AG04450 (cell line): ENCODE measurements around the gene SEMA3G. TPM values are rescaled to one million over a fixed set of nuclear protein-coding genes. Genes with fewer than 3 reads are reported as not detected.
A peak's percentile ranks its signal among the peaks of the same experiment; 100 is the strongest.

Experiments used
- CTCF ChIA-PET: fragments of 300-600, 350-600 bp; formaldehyde crosslinking; extraction: SDS; loops from one replicate; lab custom pipeline; 2022; ENCODE audit warnings: antibody characterized with exemption, inconsistent platforms; lab: Charles Lee
- POLR2A ChIA-PET: fragments of 350-600 bp; formaldehyde crosslinking; extraction: SDS; loops from one replicate; lab custom pipeline; 2021; ENCODE audit warnings: antibody characterized with exemption, inconsistent platforms; lab: Yijun Ruan, JAX
- DNase-seq: peaks from one replicate; pipeline ENCODE4 v3.0.0-alpha.2; 2011; ENCODE audit warnings: low read depth, low spot score
- H3K27ac ChIP-seq: one replicate; pipeline ENCODE4 v1.5.1; 2012; ENCODE audit warnings: low read depth, low read length, control low read depth
- H3K27me3 ChIP-seq: one replicate; pipeline ENCODE4 v1.6.0; 2012; ENCODE audit warnings: low read length; ENCODE audit not compliant: control insufficient read depth, insufficient read depth
- H3K4me3 ChIP-seq: 2 replicates; pipeline ENCODE4 v1.5.1; 2011; ENCODE audit warnings: mild to moderate bottlenecking, low read depth, low read length, control low read depth
- H3K9me3 ChIP-seq: 2 replicates; pipeline ENCODE4 v1.5.1; 2012; ENCODE audit warnings: low read length; ENCODE audit not compliant: control insufficient read depth, insufficient read depth
- polyA plus RNA-seq: library from polyadenylated mRNA; depleted of rRNA; stranded (reverse); fragments of >200 nt; gene quantifications from 2 replicates; pipeline ENCODE4 v1.2.3, GENCODE V29; 2011
- TF ChIP-seq, protein P1 (sequence below): IDR thresholded peaks from 2 replicates; pipeline ENCODE4 v1.5.1; 2011; ENCODE audit warnings: low read depth, low read length, control low read depth, inconsistent platforms

The SEMA3G gene
- polyA plus RNA-seq, 1 experiment = not detected

DNA sequence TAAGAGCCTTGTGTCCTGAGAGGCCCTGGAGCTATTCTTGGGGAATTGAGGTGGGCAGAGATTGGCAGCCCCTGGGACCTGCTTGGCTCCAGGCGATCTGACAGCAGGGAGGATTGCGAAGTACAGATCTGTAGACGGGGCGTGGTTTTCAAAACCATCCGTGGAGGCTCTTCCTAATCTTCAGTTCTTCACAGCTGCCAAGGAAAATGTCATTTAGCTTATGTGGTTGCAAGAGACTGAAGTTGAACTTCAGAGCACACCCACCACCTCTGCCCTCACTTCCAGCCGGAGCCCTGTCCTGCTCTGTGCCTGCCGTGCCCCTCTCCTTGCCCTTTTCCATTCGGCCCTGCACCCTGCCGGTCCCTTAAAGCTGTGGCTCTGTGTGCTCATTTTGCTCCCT, 23.4 kb upstream of the SEMA3G start:
- DNase-seq = no peak
- Histone ChIP-seq H3K27ac (peak overlapping the region; percentile 11), H3K27me3 (no peaks in the 10 kb centered on the region), H3K4me3 (no peak overlapping the region), H3K9me3 (no peaks in the 10 kb centered on the region)
- CTCF ChIA-PET = no interaction called here
- POLR2A ChIA-PET = interaction anchor here (1.6 kb wide), 1 partner anchor 68 kb away, joined by 3 read pairs; the partner anchor contains the start of gene UQCC5
- TF ChIP-seq, protein P1, sequence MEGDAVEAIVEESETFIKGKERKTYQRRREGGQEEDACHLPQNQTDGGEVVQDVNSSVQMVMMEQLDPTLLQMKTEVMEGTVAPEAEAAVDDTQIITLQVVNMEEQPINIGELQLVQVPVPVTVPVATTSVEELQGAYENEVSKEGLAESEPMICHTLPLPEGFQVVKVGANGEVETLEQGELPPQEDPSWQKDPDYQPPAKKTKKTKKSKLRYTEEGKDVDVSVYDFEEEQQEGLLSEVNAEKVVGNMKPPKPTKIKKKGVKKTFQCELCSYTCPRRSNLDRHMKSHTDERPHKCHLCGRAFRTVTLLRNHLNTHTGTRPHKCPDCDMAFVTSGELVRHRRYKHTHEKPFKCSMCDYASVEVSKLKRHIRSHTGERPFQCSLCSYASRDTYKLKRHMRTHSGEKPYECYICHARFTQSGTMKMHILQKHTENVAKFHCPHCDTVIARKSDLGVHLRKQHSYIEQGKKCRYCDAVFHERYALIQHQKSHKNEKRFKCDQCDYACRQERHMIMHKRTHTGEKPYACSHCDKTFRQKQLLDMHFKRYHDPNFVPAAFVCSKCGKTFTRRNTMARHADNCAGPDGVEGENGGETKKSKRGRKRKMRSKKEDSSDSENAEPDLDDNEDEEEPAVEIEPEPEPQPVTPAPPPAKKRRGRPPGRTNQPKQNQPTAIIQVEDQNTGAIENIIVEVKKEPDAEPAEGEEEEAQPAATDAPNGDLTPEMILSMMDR = no peak

- TF ChIP-seq, protein P1 = no peak
- H3K27ac ChIP-seq = no peak overlapping the region
- no peaks in the 10 kb centered on the region for H3K27me3 ChIP-seq
- CTCF ChIA-PET = interaction anchor here (1.7 kb wide), 1 partner anchor 9 kb away, joined by 9 read pairs; no protein-coding TSS in a partner anchor
- no peaks in the 10 kb centered on the region for H3K9me3 ChIP-seq
- no peak overlapping the region for H3K4me3 ChIP-seq
- POLR2A ChIA-PET = no interaction called here
- DNase-seq = no peak
Measured at GRCh38 chr3:52463416-52463815, 18.5 kb upstream of the SEMA3G start.

GRCh38 chr3:52461874-52462273, 17.0 kb upstream of the SEMA3G start:
- POLR2A ChIA-PET = no interaction called here

DNA sequence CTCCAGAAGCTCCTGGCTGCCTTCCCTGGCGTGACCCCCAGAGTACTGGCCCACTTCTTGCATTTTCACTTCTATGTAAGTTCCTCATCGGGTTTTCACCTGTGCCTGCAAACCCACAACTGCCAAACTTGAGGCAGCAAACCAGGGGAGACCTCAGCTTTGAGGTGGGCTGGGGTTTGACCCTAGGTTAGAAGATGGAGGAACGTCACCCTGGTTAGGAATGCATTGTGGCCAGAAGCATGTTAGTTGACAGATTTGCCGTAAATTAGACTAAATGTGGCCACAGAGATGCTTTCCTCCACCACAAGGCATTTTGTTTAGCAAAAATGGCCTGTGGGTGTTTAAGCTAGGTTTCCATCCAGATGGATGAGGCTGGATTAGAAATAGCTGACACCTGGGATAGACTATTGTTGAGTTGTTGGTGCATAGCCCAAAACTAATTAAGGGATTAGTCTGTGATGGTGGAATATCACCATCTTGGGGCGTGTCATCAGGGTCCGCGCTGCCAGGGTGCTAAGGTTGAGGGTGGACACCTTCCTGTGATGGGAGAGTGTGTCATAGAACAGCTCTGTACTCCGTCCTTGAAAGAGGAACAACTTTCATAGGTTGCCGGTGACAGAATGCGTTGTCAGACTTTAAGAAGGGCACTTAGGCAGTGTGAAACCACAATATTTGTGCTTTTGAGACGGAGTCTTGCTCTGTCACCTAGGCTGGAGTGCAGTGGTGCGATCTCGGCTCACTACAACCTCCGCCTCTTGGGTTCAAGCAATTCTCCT, 14.1 kb upstream of the SEMA3G start:
- TF ChIP-seq, protein P1 = no peak
- Histone ChIP-seq H3K9me3 (no peaks in the 10 kb centered on the region), H3K27me3 (no peaks in the 10 kb centered on the region), H3K27ac (no peak overlapping the region), H3K4me3 (no peak overlapping the region)
- CTCF ChIA-PET = interaction anchor here (1.1 to 1.9 kb wide), 3 partner anchors 13 to 47 kb away, joined by 3 to 9 read pairs (median 5); no protein-coding TSS in a partner anchor
- DNase-seq = no peak
- POLR2A ChIA-PET = no interaction called here

More at GRCh38 chr3:52461874-52462273, 17.0 kb upstream of the SEMA3G start:
- Histone ChIP-seq H3K27me3 (no peaks in the 10 kb centered on the region), H3K27ac (no peak overlapping the region), H3K9me3 (no peaks in the 10 kb centered on the region), H3K4me3 (no peak overlapping the region)
- DNase-seq = no peak
- TF ChIP-seq, protein P1 = no peak
- CTCF ChIA-PET = interaction anchor here (1.7 to 2.6 kb wide), 2 partner anchors 10 to 14 kb away, joined by 9 read pairs; no protein-coding TSS in a partner anchor

GRCh38 chr3:52458031-52458760, 13.3 kb upstream of the SEMA3G start:
- ChIA-PET CTCF (interaction anchor here (1.3 to 1.9 kb wide), 4 partner anchors 10 to 46 kb away, joined by 4 to 14 read pairs (median 9); no protein-coding TSS in a partner anchor), POLR2A (no interaction called here)
- TF ChIP-seq, protein P1 = no peak
- Histone ChIP-seq H3K9me3 (no peaks in the 10 kb centered on the region), H3K4me3 (no peak overlapping the region), H3K27me3 (no peaks in the 10 kb centered on the region), H3K27ac (no peak overlapping the region)
- no peak for DNase-seq
